Endothelial cell of umbilical vein (primary cell): Measurements from ENCODE around the gene LRP6. TPM values are rescaled to one million over a fixed set of nuclear protein-coding genes. Genes with fewer than 3 reads are reported as not detected.
"Not testable (repeated sequence)": the region's sequence is repeated elsewhere in the genome, so short reads cannot be mapped to it uniquely, and the experiment has no call there.

Source experiments
- BruUV-seq: library from RNA; stranded (reverse); fragments of 400-500 nt; replicated peaks from 2 replicates; lab custom pipeline; 2021; lab: Mats Ljungman, UMichigan
- CTCF ChIA-PET: fragments of 300-600, 350-600 bp; sonication (Branson Sonifier 250); formaldehyde crosslinking; loops from one replicate; lab custom pipeline; 2021; ENCODE audit warnings: antibody characterized with exemption, inconsistent platforms; lab: Charles Lee
- POLR2A ChIA-PET: fragments of 300-600, 350-600 bp; sonication (Branson Sonifier 250); formaldehyde crosslinking; loops from one replicate; lab custom pipeline; 2021; ENCODE audit warnings: antibody characterized with exemption, inconsistent platforms; lab: Charles Lee
- DNase-seq: peaks from one replicate; pipeline ENCODE4 v3.0.0-alpha.2; 2011; ENCODE audit warnings: low read depth, low spot score
- FAIRE-seq: peaks from 2 replicates; lab custom pipeline; 2011; peaks lifted over from hg19 to GRCh38; lab: Jason Lieb, UNC
- H2AFZ ChIP-seq: 2 replicates; pipeline ENCODE4 v1.6.0; 2012; ENCODE audit warnings: low read depth, low read length, control low read depth, inconsistent platforms
- H3K27ac ChIP-seq: 2 replicates; pipeline ENCODE4 v1.5.1; 2011; ENCODE audit warnings: low read depth, mild to moderate bottlenecking, control low read depth, low read length, moderate library complexity; ENCODE audit not compliant: insufficient read depth
- H3K27me3 ChIP-seq, 2 experiments: 2 replicates each; pipeline versions ENCODE4 v1.6.0 to v1.6.1; 2011; ENCODE audit warnings: low read length in 2 of 2, mixed read lengths in 1 of 2; ENCODE audit not compliant: control insufficient read depth in 2 of 2, insufficient read depth in 2 of 2
- H3K36me3 ChIP-seq, 2 experiments: 2 replicates in 1 of 2; 3 replicates in 1 of 2; pipeline ENCODE4 v1.5.1; 2011; ENCODE audit warnings: low read length in 2 of 2, mild to moderate bottlenecking in 1 of 2, moderate library complexity in 1 of 2; ENCODE audit not compliant: control insufficient read depth in 2 of 2, insufficient read depth in 2 of 2; ENCODE audit errors: extremely low read depth in 1 of 2
- H3K4me1 ChIP-seq: 3 replicates; pipeline ENCODE4 v1.5.1; 2011; ENCODE audit warnings: mild to moderate bottlenecking, low read length; ENCODE audit not compliant: control insufficient read depth, insufficient read depth; ENCODE audit errors: extremely low read depth
- H3K4me2 ChIP-seq: 2 replicates; pipeline ENCODE4 v1.6.1; 2011; ENCODE audit warnings: low read length, control low read depth, mixed read lengths; ENCODE audit not compliant: insufficient read depth
- H3K4me3 ChIP-seq, 3 experiments: fragments of 200-600 bp in 1 of 3; sonication (generic), shearing (Covaris generic) in 1 of 3; replicated peaks in 1 of 3; 2 replicates each; pipeline ENCODE4 v1.5.1; 2011 to 2016; ENCODE audit warnings: control low read depth in 3 of 3, low read length in 3 of 3, mild to moderate bottlenecking in 2 of 3, inconsistent platforms in 1 of 3, low read depth in 1 of 3, moderate library complexity in 1 of 3; ENCODE audit not compliant: insufficient read depth in 1 of 3
- H3K79me2 ChIP-seq: 2 replicates; pipeline ENCODE4 v1.6.0; 2012; ENCODE audit warnings: low read length, inconsistent platforms; ENCODE audit not compliant: control insufficient read depth, insufficient read depth
- H3K9ac ChIP-seq: replicated peaks from 2 replicates; pipeline ENCODE3; 2011; ENCODE audit warnings: low read length, control low read depth; ENCODE audit not compliant: insufficient read depth; ENCODE audit errors: extremely low read depth
- H3K9me1 ChIP-seq: replicated peaks from 3 replicates; pipeline ENCODE4 v1.6.0; 2011; ENCODE audit warnings: mild to moderate bottlenecking, low read length; ENCODE audit not compliant: control insufficient read depth, insufficient read depth; ENCODE audit errors: extremely low read depth
- H3K9me3 ChIP-seq: replicated peaks from 2 replicates; pipeline ENCODE4 v1.5.1; 2012; ENCODE audit warnings: low read length, inconsistent platforms; ENCODE audit not compliant: control insufficient read depth, insufficient read depth
- H4K20me1 ChIP-seq: replicated peaks from 2 replicates; pipeline ENCODE3; 2011; ENCODE audit warnings: mild to moderate bottlenecking, low read length; ENCODE audit not compliant: control insufficient read depth, insufficient read depth; ENCODE audit errors: extremely low read depth
- EZH2 ChIP-seq: IDR thresholded peaks from 2 replicates; pipeline ENCODE4 v1.6.1; 2012; ENCODE audit warnings: borderline replicate concordance, low read depth, mild to moderate bottlenecking, moderate library complexity, low read length, inconsistent platforms; ENCODE audit not compliant: severe bottlenecking
- GATA2 ChIP-seq: IDR thresholded peaks from 2 replicates; pipeline ENCODE4 v1.7.0; 2011; ENCODE audit warnings: low read depth, mild to moderate bottlenecking, moderate library complexity, mixed read lengths, low read length; ENCODE audit not compliant: insufficient read length, insufficient read depth
- dilution Hi-C: fragments of 300-500 bp; cut with MboI; formaldehyde crosslinking; loops from one replicate; pipeline ENCODE4 v1.15.0; 2019; ENCODE audit warnings: low sequenced_read_pairs; ENCODE audit not compliant: extremely low pct_ligation_motif_present
- intact Hi-C: fragments of 100-400 bp; cut with micrococcal nuclease; formaldehyde crosslinking; loops from one replicate; pipeline ENCODE4 v1.10.0; 2022
- polyA plus RNA-seq, 4 experiments: library from polyadenylated mRNA; depleted of rRNA in 3 of 4; stranded (reverse) in 3 of 4; unstranded in 1 of 4; fragments of >200 nt; gene quantifications; 2 replicates each; pipeline versions ENCODE4 v1.2.1 to v1.2.3, GENCODE V29; 2011 to 2012; ENCODE audit warnings: missing spikeins in 1 of 4
- total RNA-seq: library from RNA; stranded (reverse); gene quantifications from 2 replicates; pipeline ENCODE4 v1.2.3, GENCODE V29; 2021
- TF ChIP-seq, protein P1 (sequence below), 2 donors: IDR thresholded peaks; 1 replicate in 1 of 2; 2 replicates in 1 of 2; pipeline ENCODE4 v1.5.1; 2011; ENCODE audit warnings: low read length in 2 of 2, mild to moderate bottlenecking in 2 of 2, moderate library complexity in 2 of 2, control low read depth in 1 of 2, inconsistent platforms in 1 of 2, low read depth in 1 of 2; ENCODE audit not compliant: insufficient read depth in 1 of 2; ENCODE audit errors: extremely low read depth in 1 of 2

Gene LRP6
- total and polyA plus RNA-seq, 2 donors (not counting 3 experiments of a cell fraction or from before 2014, with no cell fraction given), result 28.5 to 41.7 TPM

DNA sequence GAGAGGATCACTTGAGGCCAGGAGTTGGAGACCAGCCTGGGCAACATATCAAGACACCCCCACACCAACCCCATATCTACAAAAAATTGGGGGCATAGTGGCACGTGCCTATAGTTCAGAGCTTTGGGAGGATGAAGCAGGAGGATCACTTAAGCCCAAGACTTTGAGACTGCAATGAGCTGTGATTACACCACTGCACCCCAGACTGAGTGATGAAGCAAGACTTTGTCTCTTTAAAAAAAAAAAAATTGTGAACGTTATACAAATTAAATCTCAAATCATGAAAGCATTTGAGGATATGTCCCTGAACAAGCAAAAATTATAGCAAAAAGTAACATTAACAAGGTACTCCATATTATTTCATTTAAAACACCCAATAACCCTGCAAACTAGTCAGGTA is 2.9 kb downstream of the LRP6 start:
- no TSS peak for BruUV-seq
- H3K79me2 ChIP-seq, result peaks cover 51% of the 10 kb centered on the region
- intact Hi-C loops (loop anchor here (10.0 kb wide), 1 partner anchor 119 kb away; no protein-coding TSS in a partner anchor), dilution Hi-C loops (no loop called here)
- POLR2A ChIA-PET, result no interaction called here
- no peaks in the 10 kb centered on the region for H3K27me3 ChIP-seq
- no peak overlapping the region for H3K4me3 ChIP-seq
- DNase-seq (no peak), FAIRE-seq (no peak)
- CTCF ChIA-PET, result interaction anchor here (1.0 kb wide), 1 partner anchor 11 kb away, joined by 5 read pairs; no protein-coding TSS in a partner anchor
- no peak overlapping the region for H3K9ac ChIP-seq
- no peaks in the 10 kb centered on the region for H3K9me1 ChIP-seq
- no peak overlapping the region for H2AFZ ChIP-seq
- H3K27ac ChIP-seq, result no peak overlapping the region
- no peak for TF ChIP-seq EZH2
- TF ChIP-seq GATA2, result no peak
- TF ChIP-seq, protein P1, sequence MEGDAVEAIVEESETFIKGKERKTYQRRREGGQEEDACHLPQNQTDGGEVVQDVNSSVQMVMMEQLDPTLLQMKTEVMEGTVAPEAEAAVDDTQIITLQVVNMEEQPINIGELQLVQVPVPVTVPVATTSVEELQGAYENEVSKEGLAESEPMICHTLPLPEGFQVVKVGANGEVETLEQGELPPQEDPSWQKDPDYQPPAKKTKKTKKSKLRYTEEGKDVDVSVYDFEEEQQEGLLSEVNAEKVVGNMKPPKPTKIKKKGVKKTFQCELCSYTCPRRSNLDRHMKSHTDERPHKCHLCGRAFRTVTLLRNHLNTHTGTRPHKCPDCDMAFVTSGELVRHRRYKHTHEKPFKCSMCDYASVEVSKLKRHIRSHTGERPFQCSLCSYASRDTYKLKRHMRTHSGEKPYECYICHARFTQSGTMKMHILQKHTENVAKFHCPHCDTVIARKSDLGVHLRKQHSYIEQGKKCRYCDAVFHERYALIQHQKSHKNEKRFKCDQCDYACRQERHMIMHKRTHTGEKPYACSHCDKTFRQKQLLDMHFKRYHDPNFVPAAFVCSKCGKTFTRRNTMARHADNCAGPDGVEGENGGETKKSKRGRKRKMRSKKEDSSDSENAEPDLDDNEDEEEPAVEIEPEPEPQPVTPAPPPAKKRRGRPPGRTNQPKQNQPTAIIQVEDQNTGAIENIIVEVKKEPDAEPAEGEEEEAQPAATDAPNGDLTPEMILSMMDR (IDR thresholded peaks at IDR 0.05; ENCODE audit: extremely low read depth in 1 of 2, insufficient read depth in 1 of 2, low read depth in 1 of 2, low read length in 2 of 2), result no peak
- H4K20me1 ChIP-seq, result no peaks in the 10 kb centered on the region
- no peaks in the 10 kb centered on the region for H3K36me3 ChIP-seq
- no peak overlapping the region for H3K4me2 ChIP-seq
- peaks cover 12% of the 10 kb centered on the region for H3K4me1 ChIP-seq
- no peaks in the 10 kb centered on the region for H3K9me3 ChIP-seq

DNA sequence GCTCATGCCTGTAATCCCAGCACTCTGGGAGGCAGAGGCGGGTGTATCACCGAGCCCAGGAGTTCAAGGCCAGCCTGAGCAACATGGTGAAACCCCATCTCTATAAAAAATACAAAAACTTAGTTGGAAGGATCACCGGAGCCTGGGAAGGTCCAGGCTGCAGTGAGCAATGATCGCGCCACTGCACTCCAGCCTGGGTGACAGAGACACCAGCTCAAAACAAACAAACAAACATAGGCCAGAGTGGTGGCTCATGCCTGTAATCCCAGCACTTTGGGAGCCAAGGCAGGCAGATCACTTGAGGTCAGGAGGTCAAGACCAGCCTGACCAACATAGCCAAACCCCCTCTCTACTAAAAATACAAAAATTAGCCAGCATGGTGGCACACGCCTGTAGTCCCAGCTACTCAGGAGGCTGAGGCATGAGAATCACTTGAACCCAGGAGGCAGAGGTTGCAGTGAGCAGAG is 10.5 kb downstream of the LRP6 start:
- intact Hi-C loops, H3K9me3 ChIP-seq, H3K4me1 ChIP-seq, BruUV-seq, H3K27ac ChIP-seq, H2AFZ ChIP-seq, H3K9me1 ChIP-seq, dilution Hi-C loops, H3K27me3 ChIP-seq, H3K9ac ChIP-seq, FAIRE-seq, H4K20me1 ChIP-seq, DNase-seq, H3K4me3 ChIP-seq, H3K36me3 ChIP-seq, H3K4me2 ChIP-seq: not testable (repeated sequence)
- CTCF ChIA-PET, result interaction anchor here (1.2 kb wide), 1 partner anchor 74 kb away, joined by 4 read pairs; no protein-coding TSS in a partner anchor
- POLR2A ChIA-PET, result interaction anchor here (1.6 kb wide), 1 partner anchor 10 kb away, joined by 3 read pairs; the partner anchor contains the start of gene LRP6
- H3K79me2 ChIP-seq, result peaks cover 25% of the 10 kb centered on the region
